HepG2 (cell line): Measurements from ENCODE around the gene TACC2. TPM values are rescaled to one million over a fixed set of nuclear protein-coding genes. Genes with fewer than 3 reads are reported as not detected.

Source experiments
- ATAC-seq: fragments of 200-7000 bp; cut with Tn5 transposase; 3 replicates; pipeline ENCODE4 v1.9.1; 2020; ENCODE audit warnings: mild to moderate bottlenecking, moderate library complexity
- BruUV-seq: library from RNA; stranded (reverse); fragments of 400-500 nt; replicated peaks from 2 replicates; lab custom pipeline; 2021; lab: Mats Ljungman, UMichigan
- CTCF ChIA-PET: fragments of 300-600 bp; formaldehyde crosslinking; extraction: SDS; loops from one replicate; lab custom pipeline; 2021; ENCODE audit warnings: low total read pairs, inconsistent platforms, low intra/inter-chr PET ratio; lab: Yijun Ruan, JAX
- POLR2A ChIA-PET: fragments of 350-600 bp; sonication (Branson Sonifier 250); formaldehyde crosslinking; loops from one replicate; lab custom pipeline; 2020; ENCODE audit warnings: antibody characterized with exemption, inconsistent platforms; lab: Yijun Ruan, JAX
- DNase-seq: peaks from one replicate; pipeline ENCODE4 v3.0.0-alpha.2; 2015; ENCODE audit warnings: low spot score
- FAIRE-seq: peaks from 3 replicates; lab custom pipeline; 2011; peaks lifted over from hg19 to GRCh38; lab: Jason Lieb, UNC
- H2AFZ ChIP-seq: one replicate; pipeline ENCODE4 v1.6.1; 2011; ENCODE audit warnings: low read length, inconsistent platforms
- H3K27ac ChIP-seq: fragments of 300-600 bp; 3 replicates; pipeline ENCODE4 v1.8.0; 2011; ENCODE audit warnings: mixed run types, mild to moderate bottlenecking, mixed read lengths, low read length, inconsistent platforms; ENCODE audit not compliant: insufficient read depth; ENCODE audit errors: extremely low read length
- H3K27me3 ChIP-seq, 2 experiments: fragments of 200-600 bp in 1 of 2; 2 replicates in 1 of 2; 3 replicates in 1 of 2; pipeline versions ENCODE4 v1.6.0 to v1.8.0; 2011; ENCODE audit warnings: low read length in 2 of 2, mild to moderate bottlenecking in 2 of 2, moderate library complexity in 2 of 2, inconsistent platforms in 1 of 2; ENCODE audit not compliant: insufficient read depth in 2 of 2, control insufficient read depth in 1 of 2
- H3K36me3 ChIP-seq, 2 experiments: fragments of 200-600 bp in 1 of 2; replicated peaks in 1 of 2; 2 replicates in 1 of 2; 3 replicates in 1 of 2; pipeline versions ENCODE4 v1.5.1 to v1.8.0; 2011; ENCODE audit warnings: low read length in 2 of 2, inconsistent platforms in 1 of 2; ENCODE audit not compliant: insufficient read depth in 2 of 2, control insufficient read depth in 1 of 2
- H3K4me1 ChIP-seq: 2 replicates; pipeline ENCODE4 v1.5.1; 2012; ENCODE audit warnings: low read length, inconsistent platforms; ENCODE audit not compliant: insufficient read depth
- H3K4me2 ChIP-seq: 2 replicates; pipeline ENCODE4 v1.6.0; 2011; ENCODE audit warnings: low read depth, low read length, inconsistent platforms
- H3K4me3 ChIP-seq, 3 experiments: fragments of 200-600 bp in 1 of 3; sonication (generic), shearing (Covaris generic) in 1 of 3; replicated peaks in 1 of 3; 2 replicates each; pipeline ENCODE4 v1.5.1; 2011 to 2016; ENCODE audit warnings: low read length in 3 of 3, inconsistent platforms in 2 of 3, low read depth in 2 of 3, mild to moderate bottlenecking in 2 of 3, control low read depth in 1 of 3, mixed read lengths in 1 of 3; ENCODE audit not compliant: insufficient read depth in 1 of 3
- H3K79me2 ChIP-seq: one replicate; pipeline ENCODE4 v1.6.1; 2011; ENCODE audit warnings: low read length, inconsistent platforms; ENCODE audit not compliant: insufficient read depth
- H3K9ac ChIP-seq: 2 replicates; pipeline ENCODE4 v1.6.0; 2011; ENCODE audit warnings: mild to moderate bottlenecking, low read depth, low read length, inconsistent platforms; ENCODE audit not compliant: insufficient read depth
- H3K9me3 ChIP-seq: 2 replicates; pipeline ENCODE4 v1.5.1; 2012; ENCODE audit warnings: mild to moderate bottlenecking, low read length
- H4K20me1 ChIP-seq: 2 replicates; pipeline ENCODE4 v1.6.0; 2011; ENCODE audit warnings: inconsistent platforms, mild to moderate bottlenecking, low read length, moderate library complexity; ENCODE audit not compliant: insufficient read depth
- ATF4 ChIP-seq, 2 experiments: fragments of 450-650 bp in 1 of 2; sonication (generic) in 1 of 2; formaldehyde crosslinking; IDR thresholded peaks; 2 replicates each; pipeline versions ENCODE4 v1.5.0 to v1.8.0; 2020 to 2022; ENCODE audit warnings: mild to moderate bottlenecking in 1 of 2, missing genetic modification reagents in 1 of 2
- ELF1 ChIP-seq: sonication (generic); formaldehyde crosslinking; IDR thresholded peaks from 2 replicates; pipeline ENCODE4 v1.4.0; 2020; ENCODE audit warnings: missing genetic modification reagents
- EZH2 ChIP-seq: conservative IDR thresholded peaks from 2 replicates; pipeline ENCODE4 v1.6.1; 2012; ENCODE audit warnings: mild to moderate bottlenecking, low read depth, low read length, moderate library complexity
- JDP2 ChIP-seq: sonication (generic); formaldehyde crosslinking; IDR thresholded peaks from 2 replicates; pipeline ENCODE4 v1.8.1; 2022; ENCODE audit warnings: missing genetic modification reagents, borderline replicate concordance
- KLF9 ChIP-seq: IDR thresholded peaks from 2 replicates; pipeline ENCODE4 v1.6.1; 2016; ENCODE audit warnings: low read depth
- MAF1 ChIP-seq: sonication (generic); formaldehyde crosslinking; IDR thresholded peaks from 2 replicates; pipeline ENCODE4 v1.5.0; 2020; ENCODE audit warnings: missing genetic modification reagents, borderline replicate concordance
- MAFF ChIP-seq: IDR thresholded peaks from 2 replicates; pipeline ENCODE4 v1.6.1; 2011; ENCODE audit warnings: low read depth, low read length, improper control_type of control experiment
- MXD4 ChIP-seq: IDR thresholded peaks from 2 replicates; pipeline ENCODE4 v1.6.1; 2016; ENCODE audit warnings: mild to moderate bottlenecking, missing biosample characterization, missing genetic modification reagents
- NFRKB ChIP-seq: fragments of 450-650 bp; IDR thresholded peaks from 2 replicates; pipeline ENCODE4 v1.6.1; 2017
- TBX3 ChIP-seq: fragments of 450-650 bp; IDR thresholded peaks from 2 replicates; pipeline ENCODE4 v1.6.1; 2017; ENCODE audit warnings: antibody characterized with exemption, mild to moderate bottlenecking, inconsistent platforms, borderline replicate concordance
- TFE3 ChIP-seq: IDR thresholded peaks from 2 replicates; pipeline ENCODE4 v1.6.1; 2016
- ZNF121 ChIP-seq: sonication (generic); formaldehyde crosslinking; IDR thresholded peaks from 2 replicates; pipeline ENCODE4 v1.5.0; 2020; ENCODE audit warnings: mild to moderate bottlenecking, missing genetic modification reagents
- ZNF569 ChIP-seq: sonication (generic); formaldehyde crosslinking; IDR thresholded peaks from 2 replicates; pipeline ENCODE4 v1.5.0; 2020; ENCODE audit warnings: mild to moderate bottlenecking, missing genetic modification reagents, moderate library complexity, borderline replicate concordance
- ZNF597 ChIP-seq: sonication (generic); formaldehyde crosslinking; IDR thresholded peaks from 2 replicates; pipeline ENCODE4 v1.5.0; 2020; ENCODE audit warnings: missing genetic modification reagents
- ZSCAN21 ChIP-seq: sonication (generic); formaldehyde crosslinking; IDR thresholded peaks from 2 replicates; pipeline ENCODE4 v1.8.0; 2022; ENCODE audit warnings: mild to moderate bottlenecking, missing genetic modification reagents, moderate library complexity, borderline replicate concordance
- WGBS: methylation state at CpG from one replicate; pipeline ENCODE4 v1.1.6; 2017; ENCODE audit warnings: low lambda C conversion rate; 5-methylcytosine and 5-hydroxymethylcytosine counted together
- in situ Hi-C: cut with HindIII; loops from 2 replicates; pipeline ENCODE4 v1.10.0; 2017; ENCODE audit warnings: low pct_unique_long_range_greater_than_20kb; ENCODE audit not compliant: extremely low pct_ligation_motif_present
- intact Hi-C: fragments of 100-400 bp; cut with micrococcal nuclease; formaldehyde crosslinking; loops from one replicate; pipeline ENCODE4 v1.10.0; 2022; ENCODE audit not compliant: unreplicated experiment
- polyA plus RNA-seq, 8 experiments: library from polyadenylated mRNA; depleted of rRNA in 3 of 8; stranded (reverse) in 7 of 8; unstranded in 1 of 8; fragments of >200 nt; fragmentation: Illumina TruSeq in 4 of 8; extraction: Trizol in 4 of 8; gene quantifications; 2 replicates each; pipeline versions ENCODE4 v1.2.1 to v1.2.3, GENCODE V29; 2011 to 2016; ENCODE audit warnings: low read depth in 4 of 8, missing spikeins in 1 of 8, mixed read lengths in 1 of 8; ENCODE audit not compliant: insufficient read depth in 1 of 8
- total RNA-seq, 5 experiments: library from RNA; depleted of rRNA; stranded (reverse); fragments of >200 nt; fragmentation: Illumina TruSeq; extraction: Trizol; gene quantifications; 2 replicates each; pipeline ENCODE4 v1.2.3, GENCODE V29; 2016; ENCODE audit warnings: low read depth in 1 of 5
- TF ChIP-seq, protein P1 (sequence below): sonication (generic); formaldehyde crosslinking; IDR thresholded peaks from 2 replicates; pipeline ENCODE4 v1.5.1; 2020; ENCODE audit warnings: missing genetic modification reagents, mild to moderate bottlenecking, borderline replicate concordance
- TF ChIP-seq, protein P2 (sequence below): sonication (generic); formaldehyde crosslinking; conservative IDR thresholded peaks from 2 replicates; pipeline ENCODE4 v1.4.0; 2020; ENCODE audit warnings: missing genetic modification reagents

The TACC2 gene
- total and polyA plus RNA-seq, 2 of the 13 experiments (the other 11 are each of a cell fraction or from before 2014, with no cell fraction given), result 11.8 to 16.0 TPM

GRCh38 chr10:122087436-122087835 lies 98.5 kb downstream of the TACC2 start:
- in situ Hi-C loops, result no loop called here
- CTCF ChIA-PET, result no interaction called here

More at GRCh38 chr10:122087436-122087835, 98.5 kb downstream of the TACC2 start:
- Histone ChIP-seq H3K36me3 (peaks cover 6 to 15% of the 10 kb centered on the region in 2 experiments; a peak in 3 of 5 replicates), H3K4me1 (no peaks in the 10 kb centered on the region), H3K27ac (no peak overlapping the region), H3K9ac (no peak overlapping the region), H4K20me1 (no peaks in the 10 kb centered on the region), H2AFZ (no peak overlapping the region), H3K4me2 (no peak overlapping the region), H3K9me3 (no peaks in the 10 kb centered on the region), H3K79me2 (no peaks in the 10 kb centered on the region), H3K4me3 (no peak overlapping the region), H3K27me3 (no peaks in the 10 kb centered on the region)
- WGBS, result 91% methylated on average over 4 of the region's 9 CpGs
- ATAC-seq (no peak), FAIRE-seq (no peak), DNase-seq (no peak)
- no peak for TF ChIP-seq KLF9 (CRISPR knock-in tag)
- TF ChIP-seq TFE3 (CRISPR knock-in tag), result no peak
- TF ChIP-seq EZH2, result no peak
- no peak for TF ChIP-seq NFRKB
- TF ChIP-seq, protein P1, sequence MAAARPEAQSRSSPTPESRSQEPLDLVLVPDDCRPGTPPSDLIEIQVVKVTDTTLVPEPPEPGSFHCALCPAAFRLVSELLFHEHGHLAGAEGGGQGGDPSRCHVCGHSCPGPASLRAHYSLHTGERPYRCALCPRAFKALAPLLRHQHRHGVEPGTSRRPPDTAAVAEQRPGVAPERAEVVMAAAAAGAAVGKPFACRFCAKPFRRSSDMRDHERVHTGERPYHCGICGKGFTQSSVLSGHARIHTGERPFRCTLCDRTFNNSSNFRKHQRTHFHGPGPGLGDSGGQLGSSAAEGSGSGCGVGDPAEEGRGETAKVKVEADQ (CRISPR knock-in tag), result no peak
- no peak for TF ChIP-seq MXD4 (CRISPR knock-in tag)
- TF ChIP-seq, protein P2, sequence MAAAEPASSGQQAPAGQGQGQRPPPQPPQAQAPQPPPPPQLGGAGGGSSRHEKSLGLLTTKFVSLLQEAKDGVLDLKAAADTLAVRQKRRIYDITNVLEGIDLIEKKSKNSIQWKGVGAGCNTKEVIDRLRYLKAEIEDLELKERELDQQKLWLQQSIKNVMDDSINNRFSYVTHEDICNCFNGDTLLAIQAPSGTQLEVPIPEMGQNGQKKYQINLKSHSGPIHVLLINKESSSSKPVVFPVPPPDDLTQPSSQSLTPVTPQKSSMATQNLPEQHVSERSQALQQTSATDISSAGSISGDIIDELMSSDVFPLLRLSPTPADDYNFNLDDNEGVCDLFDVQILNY, result no peak
- no peak for TF ChIP-seq ZSCAN21 (CRISPR knock-in tag)
- no peak for TF ChIP-seq TBX3
- no peak for TF ChIP-seq ATF4 (CRISPR knock-in tag; IDR thresholded peaks at IDR 0.05)
- no peak for TF ChIP-seq MAFF
- TF ChIP-seq ZNF121 (CRISPR knock-in tag), result no peak
- no peak for TF ChIP-seq ZNF597 (CRISPR knock-in tag)
- no peak for TF ChIP-seq JDP2
- no peak for TF ChIP-seq ELF1 (CRISPR knock-in tag)
- TF ChIP-seq ZNF569, result no peak
- no peak for TF ChIP-seq MAF1 (CRISPR knock-in tag)
- intact Hi-C loops, result no loop called here
- POLR2A ChIA-PET, result interaction anchor here (1.4 kb wide), 1 partner anchor 26 kb away, joined by 3 read pairs; no protein-coding TSS in a partner anchor
- BruUV-seq, result no TSS peak
